Mononuclear cell (primary cell): ENCODE data around the gene RASGRF2. TPM values are rescaled to one million over a fixed set of nuclear protein-coding genes. Genes with fewer than 3 reads are reported as not detected.

Source experiments
- H3K27me3 ChIP-seq: 2 replicates; pipeline ENCODE4 v1.6.0; 2011; ENCODE audit warnings: low read length, control low read depth; ENCODE audit not compliant: insufficient read depth
- H3K4me1 ChIP-seq: 2 replicates; pipeline ENCODE4 v1.5.1; 2011; ENCODE audit warnings: mild to moderate bottlenecking, low read length, control low read depth; ENCODE audit not compliant: insufficient read depth
- H3K4me3 ChIP-seq: 2 replicates; pipeline ENCODE4 v1.5.1; 2011; ENCODE audit warnings: mild to moderate bottlenecking, low read length, moderate library complexity
- H3K9me3 ChIP-seq: 2 replicates; pipeline ENCODE4 v1.5.1; 2011; ENCODE audit warnings: low read depth, mild to moderate bottlenecking, control low read depth, low read length
- total RNA-seq: library from RNA; depleted of rRNA; stranded (reverse); fragments of >200 nt; gene quantifications from one replicate; pipeline ENCODE4 v1.2.3, GENCODE V29; 2012

Gene RASGRF2
- total RNA-seq, 1 donor = 14.7 TPM

- Histone ChIP-seq H3K27me3 (no peaks in the 10 kb centered on the region), H3K4me3 (no peak overlapping the region), H3K9me3 (no peaks in the 10 kb centered on the region), H3K4me1 (no peaks in the 10 kb centered on the region)
These were observed 222.5 kb downstream of the RASGRF2 start for GRCh38 chr5:81182396-81183390.

- no peaks in the 10 kb centered on the region for H3K27me3 ChIP-seq
- no peaks in the 10 kb centered on the region for H3K9me3 ChIP-seq
- no peak overlapping the region for H3K4me3 ChIP-seq
- H3K4me1 ChIP-seq = no peaks in the 10 kb centered on the region
These were observed 223.9 kb downstream of the RASGRF2 start for GRCh38 chr5:81183811-81184748.

- H3K4me3 ChIP-seq = no peak overlapping the region
- H3K27me3 ChIP-seq = no peaks in the 10 kb centered on the region
- H3K9me3 ChIP-seq = no peaks in the 10 kb centered on the region
- no peaks in the 10 kb centered on the region for H3K4me1 ChIP-seq
These were observed 224.6 kb downstream of the RASGRF2 start for GRCh38 chr5:81184749-81185110.

GRCh38 chr5:81187885-81188284 is 227.7 kb downstream of the RASGRF2 start:
- Histone ChIP-seq H3K27me3 (no peaks in the 10 kb centered on the region), H3K4me1 (no peaks in the 10 kb centered on the region), H3K4me3 (no peak overlapping the region), H3K9me3 (no peaks in the 10 kb centered on the region)

GRCh38 chr5:81188962-81189361 is 228.8 kb downstream of the RASGRF2 start:
- Histone ChIP-seq H3K9me3 (no peaks in the 10 kb centered on the region), H3K4me3 (no peak overlapping the region), H3K4me1 (no peaks in the 10 kb centered on the region), H3K27me3 (no peaks in the 10 kb centered on the region)

GRCh38 chr5:81189875-81190498 is 229.8 kb downstream of the RASGRF2 start:
- H3K27me3 ChIP-seq = no peaks in the 10 kb centered on the region
- H3K4me1 ChIP-seq = peaks cover 5% of the 10 kb centered on the region
- no peak overlapping the region for H3K4me3 ChIP-seq
- no peaks in the 10 kb centered on the region for H3K9me3 ChIP-seq

GRCh38 chr5:81191726-81192372 is 231.7 kb downstream of the RASGRF2 start:
- H3K4me1 ChIP-seq = peaks cover 7% of the 10 kb centered on the region
- H3K27me3 ChIP-seq = peaks cover 3% of the 10 kb centered on the region
- no peaks in the 10 kb centered on the region for H3K9me3 ChIP-seq
- no peak overlapping the region for H3K4me3 ChIP-seq

GRCh38 chr5:81192373-81192750 is 232.2 kb downstream of the RASGRF2 start:
- no peak overlapping the region for H3K4me3 ChIP-seq
- H3K9me3 ChIP-seq = no peaks in the 10 kb centered on the region
- peaks cover 3% of the 10 kb centered on the region for H3K27me3 ChIP-seq
- peaks cover 7% of the 10 kb centered on the region for H3K4me1 ChIP-seq

- no peaks in the 10 kb centered on the region for H3K9me3 ChIP-seq
- H3K27me3 ChIP-seq = peaks cover 3% of the 10 kb centered on the region
- H3K4me3 ChIP-seq = no peak overlapping the region
- peaks cover 7% of the 10 kb centered on the region for H3K4me1 ChIP-seq
These were observed 234.6 kb downstream of the RASGRF2 start for GRCh38 chr5:81194633-81195334.

GRCh38 chr5:81195335-81195929 is 235.3 kb downstream of the RASGRF2 start:
- no peaks in the 10 kb centered on the region for H3K9me3 ChIP-seq
- H3K4me1 ChIP-seq = peaks cover 7% of the 10 kb centered on the region
- peaks cover 3% of the 10 kb centered on the region for H3K27me3 ChIP-seq
- H3K4me3 ChIP-seq = no peak overlapping the region

GRCh38 chr5:81202655-81203054 is 242.5 kb downstream of the RASGRF2 start:
- Histone ChIP-seq H3K4me1 (no peaks in the 10 kb centered on the region), H3K9me3 (no peaks in the 10 kb centered on the region), H3K27me3 (no peaks in the 10 kb centered on the region), H3K4me3 (no peak overlapping the region)

- no peak overlapping the region for H3K4me3 ChIP-seq
- no peaks in the 10 kb centered on the region for H3K4me1 ChIP-seq
- H3K27me3 ChIP-seq = no peaks in the 10 kb centered on the region
- H3K9me3 ChIP-seq = no peaks in the 10 kb centered on the region
These were observed 243.6 kb downstream of the RASGRF2 start for GRCh38 chr5:81203729-81204128.

- Histone ChIP-seq H3K27me3 (no peaks in the 10 kb centered on the region), H3K4me3 (no peak overlapping the region), H3K4me1 (no peaks in the 10 kb centered on the region), H3K9me3 (no peaks in the 10 kb centered on the region)
These were observed 244.0 kb downstream of the RASGRF2 start for GRCh38 chr5:81204205-81204604.

GRCh38 chr5:81205058-81205457 is 244.9 kb downstream of the RASGRF2 start:
- H3K4me3 ChIP-seq = no peak overlapping the region
- H3K9me3 ChIP-seq = no peaks in the 10 kb centered on the region
- no peaks in the 10 kb centered on the region for H3K4me1 ChIP-seq
- no peaks in the 10 kb centered on the region for H3K27me3 ChIP-seq
